SKM-1 treated with dmso at 0.1 percent for 144 hours (cell line): ENCODE measurements around the gene AP5B1.

Experiments used
- DNase-seq: peaks from one replicate; lab custom pipeline; 2025; ENCODE audit not compliant: unreplicated experiment; lab: John Stamatoyannopoulos, UW

Gene AP5B1, protein sequence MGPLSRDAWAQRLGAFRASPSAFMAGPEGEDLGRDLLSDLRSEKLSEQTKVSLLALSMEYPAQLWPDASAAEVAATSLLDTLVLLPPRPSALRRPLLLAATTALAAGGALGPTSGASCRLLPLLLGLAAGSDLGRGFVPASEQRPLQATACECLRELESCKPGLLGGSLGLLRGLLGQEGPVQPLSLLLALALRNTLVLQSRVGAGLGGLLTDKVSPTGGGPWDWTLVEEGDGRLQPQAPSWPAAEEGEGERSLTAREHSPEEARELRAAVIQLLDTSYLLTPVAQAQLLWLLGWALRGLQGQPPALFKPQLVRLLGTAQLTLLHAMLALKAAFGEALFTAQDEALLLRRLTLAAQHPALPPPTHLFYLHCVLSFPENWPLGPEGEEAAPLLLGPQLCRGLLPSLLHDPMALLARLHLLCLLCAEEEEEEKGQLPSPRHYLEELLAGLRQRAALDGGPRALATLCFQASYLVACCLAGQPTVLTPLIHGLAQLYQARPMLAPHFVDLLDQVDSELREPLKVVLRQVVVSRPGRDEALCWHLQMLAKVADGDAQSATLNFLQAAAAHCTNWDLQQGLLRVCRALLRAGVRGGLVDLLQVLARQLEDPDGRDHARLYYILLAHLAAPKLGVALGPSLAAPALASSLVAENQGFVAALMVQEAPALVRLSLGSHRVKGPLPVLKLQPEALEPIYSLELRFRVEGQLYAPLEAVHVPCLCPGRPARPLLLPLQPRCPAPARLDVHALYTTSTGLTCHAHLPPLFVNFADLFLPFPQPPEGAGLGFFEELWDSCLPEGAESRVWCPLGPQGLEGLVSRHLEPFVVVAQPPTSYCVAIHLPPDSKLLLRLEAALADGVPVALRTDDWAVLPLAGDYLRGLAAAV

DNA sequence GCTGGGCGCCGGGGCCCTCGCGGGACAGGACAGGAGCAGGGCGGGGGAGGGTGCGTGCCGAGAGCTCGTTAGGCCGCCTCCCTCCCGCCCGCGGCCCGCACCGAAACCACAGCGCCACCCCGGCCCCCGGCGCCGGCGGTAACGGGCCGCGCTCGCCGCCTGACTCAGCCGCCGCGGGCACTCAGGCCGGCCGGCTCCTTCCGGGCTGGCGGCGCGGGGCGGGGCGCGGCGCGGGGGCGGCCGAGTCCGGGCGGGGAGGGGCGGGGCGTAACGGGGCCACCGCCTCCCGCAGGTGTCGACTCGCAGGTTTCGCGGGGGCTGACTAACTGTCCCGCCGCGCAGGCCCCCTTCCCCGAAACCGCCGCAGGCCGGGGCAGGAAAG, at the start of gene AP5B1:
TSS of gene AP5B1 (minus strand) at position 207 of the 382 bp plus-strand sequence. CDS start 385 bp downstream, outside the sequence.
- DNase-seq: peak; percentile 41

DNA sequence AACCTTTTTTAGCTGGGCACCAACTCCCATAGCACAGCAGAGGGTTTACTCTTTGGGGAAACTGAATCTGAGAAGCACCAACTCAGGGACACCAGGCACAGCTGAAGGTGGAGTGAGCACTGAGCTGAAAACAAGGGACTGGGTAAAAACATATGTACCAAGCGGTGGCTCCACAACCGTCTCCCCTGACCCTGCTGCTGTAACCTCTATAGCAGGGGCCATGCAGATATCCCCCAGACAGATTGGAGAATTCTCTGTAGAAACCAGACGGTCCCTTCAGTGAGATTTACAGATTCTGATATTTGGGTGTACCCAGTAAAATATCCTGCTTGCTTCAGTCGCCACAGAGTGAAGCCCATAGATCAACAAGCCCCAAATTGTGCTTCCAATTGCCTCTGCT, 48.7 kb upstream of the AP5B1 start:
- no peak for DNase-seq

DNA sequence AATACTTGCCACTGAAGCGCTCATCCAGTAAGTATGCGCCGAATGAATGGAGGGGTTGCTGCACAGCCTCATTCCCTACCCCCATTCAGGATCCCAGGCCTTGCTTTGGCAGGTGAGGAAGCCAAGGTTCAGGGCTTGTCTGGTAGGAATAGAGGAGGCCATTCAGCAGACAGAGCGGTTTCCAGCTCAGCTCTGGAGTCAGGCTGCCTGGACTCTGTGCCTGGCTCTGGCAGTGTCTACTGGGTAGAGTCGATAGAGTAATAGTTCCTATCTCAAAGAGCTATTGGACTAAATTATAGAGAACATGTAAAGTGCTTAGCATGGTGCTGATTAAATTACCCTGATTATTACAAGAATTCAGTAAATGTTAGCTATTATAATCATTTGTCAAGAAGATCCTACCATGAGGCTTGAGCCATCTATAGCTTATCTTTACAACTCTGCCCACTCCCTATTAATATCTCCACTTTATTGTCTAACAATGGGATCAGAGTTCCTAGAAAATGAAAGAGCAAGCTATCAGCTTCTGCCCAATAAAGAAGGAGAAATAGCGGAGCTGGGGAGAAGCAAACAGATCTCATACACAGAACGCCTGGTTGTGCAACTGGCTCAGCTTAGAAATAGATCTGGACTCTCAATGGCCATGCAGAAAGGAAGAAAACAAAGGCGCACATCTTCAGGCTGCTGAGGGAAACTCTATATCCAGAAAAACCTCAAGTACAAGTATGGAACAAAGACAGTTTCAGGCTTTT, 46.4 kb upstream of the AP5B1 start:
- DNase-seq: no peak

DNA sequence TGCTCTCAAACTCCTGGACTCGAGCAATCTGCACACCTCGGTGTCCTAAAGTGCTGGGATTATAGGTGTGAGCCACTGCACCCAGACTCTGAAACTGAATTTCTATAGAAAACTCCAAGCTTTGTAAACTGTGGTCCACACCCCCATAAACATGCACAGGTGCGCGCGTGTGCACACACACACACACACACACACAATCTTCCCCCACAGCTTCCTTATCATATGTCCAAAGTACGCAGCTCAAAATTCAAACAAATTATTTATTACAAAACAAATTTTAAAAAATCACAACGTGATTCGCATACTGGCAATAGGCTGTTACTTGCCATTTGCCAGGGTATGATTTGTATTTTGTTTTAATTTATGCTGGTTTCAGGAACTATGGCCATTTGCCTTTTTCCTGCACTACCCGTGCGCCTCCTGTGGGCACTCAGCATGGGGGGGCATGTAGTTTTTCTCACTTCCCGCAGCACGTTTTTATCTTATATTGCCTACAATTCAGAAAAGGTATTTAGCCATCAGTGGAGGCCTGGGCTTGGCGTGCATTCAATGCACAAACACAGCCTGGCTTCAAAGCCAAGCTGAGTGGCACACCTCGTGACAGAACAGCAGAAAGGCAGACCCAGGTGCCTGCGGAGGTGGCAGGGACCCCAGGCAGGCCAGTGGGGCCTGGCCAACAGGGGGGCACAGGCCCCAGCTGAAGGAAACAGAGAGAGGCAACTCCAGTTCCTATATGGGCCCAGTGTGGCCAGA, 42.2 kb upstream of the AP5B1 start:
- DNase-seq: no peak

DNA sequence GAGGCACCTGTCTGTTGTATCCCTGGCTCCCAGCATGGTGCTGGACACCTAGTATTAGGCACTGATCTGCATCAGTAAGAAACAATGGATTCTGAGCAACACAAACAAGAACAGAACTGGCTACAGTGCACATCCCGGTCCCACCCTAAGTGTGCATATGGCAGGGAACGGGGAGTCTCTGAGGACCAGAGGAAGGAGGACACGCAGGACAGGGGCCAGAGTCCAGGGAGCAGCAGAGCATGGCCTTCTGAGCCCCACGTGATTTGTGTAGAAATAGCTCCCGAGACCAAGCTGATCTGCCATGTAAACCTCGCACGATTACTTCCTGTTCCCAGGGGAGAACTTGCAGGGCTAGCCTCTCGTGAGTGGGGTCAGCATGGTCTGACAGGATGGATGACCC, 40.3 kb upstream of the AP5B1 start:
- DNase-seq: no peak

DNA sequence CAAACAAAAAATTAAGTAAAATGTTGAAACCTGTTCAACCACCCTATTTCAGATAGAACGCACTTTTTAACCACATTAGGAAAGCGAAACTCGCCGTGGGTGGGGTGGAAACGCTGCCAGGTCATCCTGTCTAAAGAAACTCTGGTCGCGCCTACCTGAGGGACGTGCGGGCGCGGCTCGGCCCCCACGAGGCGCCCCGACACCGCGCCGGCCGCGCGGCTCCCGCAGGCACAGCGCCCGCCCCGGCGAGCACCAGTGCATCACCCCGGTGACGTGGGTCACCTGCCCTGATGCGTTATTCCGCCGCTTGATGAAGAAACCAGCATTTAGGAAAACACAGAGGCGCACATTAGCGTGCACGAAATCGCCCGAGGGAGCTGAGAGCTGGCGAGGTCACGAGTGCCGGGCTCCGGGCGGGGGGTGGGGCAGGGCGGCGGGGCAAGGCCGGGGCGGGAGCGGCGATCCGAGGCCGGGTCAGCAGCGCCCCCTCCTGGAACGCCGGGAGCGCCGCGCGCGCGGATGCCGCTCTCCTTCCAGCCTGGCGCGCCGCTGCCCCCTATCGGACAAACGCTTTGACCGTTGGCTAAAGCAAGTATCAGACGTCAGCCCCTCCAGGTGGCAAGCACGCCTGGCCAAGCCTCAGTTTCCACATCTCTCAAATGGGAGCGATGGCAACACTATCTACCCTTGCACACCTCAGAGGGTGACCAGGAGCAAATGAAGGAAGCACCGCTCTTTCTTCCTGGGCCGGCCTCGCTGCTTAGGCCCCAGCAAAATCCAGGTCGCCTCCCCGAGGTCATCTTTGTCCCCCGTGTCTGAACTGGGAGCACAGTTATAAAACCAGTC, 37.3 kb upstream of the AP5B1 start:
- peak; percentile 86 for DNase-seq

DNA sequence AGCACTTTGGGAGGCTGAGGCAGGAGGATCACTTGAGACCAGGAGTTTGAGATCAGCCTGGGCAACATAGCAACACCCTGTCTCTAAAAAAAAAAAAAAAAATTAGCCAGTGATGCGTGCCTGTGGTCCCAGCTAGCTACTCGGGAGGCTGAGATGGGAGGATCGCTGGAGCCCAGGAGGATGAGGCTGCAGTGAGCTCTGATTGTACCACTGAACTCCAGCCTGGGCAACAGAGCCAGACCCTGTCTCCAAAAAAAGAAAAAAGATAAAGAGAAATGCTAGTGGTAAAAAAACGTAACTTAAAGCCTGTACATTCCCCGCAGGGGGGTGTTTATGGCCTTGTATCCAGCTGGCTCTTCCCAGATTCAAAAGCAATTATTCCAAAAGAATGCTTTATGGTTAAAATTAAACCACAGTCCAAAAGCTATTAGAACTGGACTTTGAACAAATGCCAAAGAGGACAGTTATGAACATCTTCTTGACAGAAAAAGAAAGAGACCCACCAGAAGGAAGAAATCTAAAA, 36.6 kb upstream of the AP5B1 start:
- DNase-seq: no peak

DNA sequence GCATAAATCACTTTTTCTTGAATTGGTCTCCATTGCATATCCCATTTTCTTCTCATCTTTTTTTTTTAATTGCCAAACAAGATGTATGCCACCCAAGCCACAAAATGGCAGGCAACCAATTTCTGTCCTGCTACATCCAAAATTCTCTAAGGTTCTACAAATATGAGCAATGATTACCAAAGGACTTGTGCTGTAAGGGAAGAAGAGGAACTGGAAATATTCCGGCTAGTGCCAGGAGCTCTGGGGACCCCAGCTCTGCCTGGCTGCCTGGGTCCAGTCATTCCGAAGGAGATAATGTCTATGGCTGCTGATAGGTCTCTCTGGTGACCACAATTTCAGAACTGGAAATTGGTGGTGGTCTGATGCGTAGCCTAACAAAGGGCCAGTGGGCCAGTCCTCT, 35.9 kb upstream of the AP5B1 start:
- DNase-seq: no peak

DNA sequence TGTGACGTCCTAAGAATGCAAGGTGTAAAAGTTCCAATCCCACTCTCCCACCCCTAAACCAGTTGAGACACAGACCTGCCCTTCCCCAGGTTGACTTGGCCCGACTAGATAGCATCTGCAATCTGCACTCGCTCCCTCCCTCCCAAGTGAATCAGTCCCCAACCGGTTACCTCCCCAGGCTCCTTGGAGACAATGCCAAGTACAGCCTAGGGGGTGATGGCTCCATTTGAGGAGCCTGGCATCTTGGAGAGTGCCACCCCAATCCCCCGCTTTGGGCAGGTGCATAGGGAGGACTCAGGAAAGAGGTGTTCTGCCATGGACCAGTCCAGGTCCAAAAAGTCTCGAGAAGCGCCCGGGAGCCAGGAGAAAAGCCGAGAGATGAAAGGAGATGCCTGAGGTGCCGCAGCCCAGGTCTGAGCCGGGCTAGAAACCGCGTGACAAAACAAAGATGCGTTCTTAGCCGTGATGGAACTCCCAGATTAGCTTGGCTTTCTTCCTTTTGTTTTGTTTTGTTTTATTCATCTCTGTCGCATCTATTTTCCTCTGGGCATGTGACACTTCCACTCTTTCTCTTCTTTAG, 34.3 kb upstream of the AP5B1 start:
- DNase-seq: no peak

DNA sequence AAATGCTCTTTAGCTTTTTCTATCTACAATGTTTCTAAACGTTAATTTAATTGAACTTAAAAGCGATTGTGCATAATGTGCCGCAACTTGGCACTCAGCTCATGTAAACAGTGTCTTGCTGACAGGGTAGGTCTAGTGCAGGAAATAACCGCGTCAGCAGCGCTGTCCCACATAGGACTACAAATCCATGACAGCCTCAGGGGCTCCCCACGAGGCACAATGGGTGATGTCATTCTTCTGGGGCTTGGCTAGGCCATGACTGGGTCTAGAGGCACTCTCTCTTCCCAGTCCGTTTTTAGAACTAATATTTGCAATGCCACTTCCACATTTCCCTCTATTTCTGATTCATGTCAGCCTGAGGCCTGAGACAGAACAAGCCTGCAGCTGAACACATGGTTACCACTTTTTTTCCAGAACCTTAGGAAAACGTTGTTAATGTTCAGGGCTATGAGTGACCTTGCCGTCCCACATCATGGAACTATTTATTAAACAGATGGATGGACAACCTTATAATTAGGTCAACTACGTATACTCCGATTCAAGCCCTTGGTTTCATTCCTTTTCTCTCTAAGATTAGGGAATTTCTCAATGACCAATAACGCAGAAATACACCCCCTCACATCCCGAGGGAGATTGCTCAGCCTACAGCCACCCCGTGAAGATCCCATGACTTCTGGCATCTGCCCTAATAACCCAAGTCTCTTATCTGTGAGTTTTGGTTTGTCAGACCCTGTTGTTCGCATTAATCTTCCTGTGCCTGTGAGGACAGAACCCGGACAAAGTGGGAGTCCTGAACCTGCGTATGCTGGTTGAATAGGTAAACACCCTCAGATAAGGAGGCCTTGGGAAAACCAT, 33.6 kb upstream of the AP5B1 start:
- peak; percentile 14 for DNase-seq

DNA sequence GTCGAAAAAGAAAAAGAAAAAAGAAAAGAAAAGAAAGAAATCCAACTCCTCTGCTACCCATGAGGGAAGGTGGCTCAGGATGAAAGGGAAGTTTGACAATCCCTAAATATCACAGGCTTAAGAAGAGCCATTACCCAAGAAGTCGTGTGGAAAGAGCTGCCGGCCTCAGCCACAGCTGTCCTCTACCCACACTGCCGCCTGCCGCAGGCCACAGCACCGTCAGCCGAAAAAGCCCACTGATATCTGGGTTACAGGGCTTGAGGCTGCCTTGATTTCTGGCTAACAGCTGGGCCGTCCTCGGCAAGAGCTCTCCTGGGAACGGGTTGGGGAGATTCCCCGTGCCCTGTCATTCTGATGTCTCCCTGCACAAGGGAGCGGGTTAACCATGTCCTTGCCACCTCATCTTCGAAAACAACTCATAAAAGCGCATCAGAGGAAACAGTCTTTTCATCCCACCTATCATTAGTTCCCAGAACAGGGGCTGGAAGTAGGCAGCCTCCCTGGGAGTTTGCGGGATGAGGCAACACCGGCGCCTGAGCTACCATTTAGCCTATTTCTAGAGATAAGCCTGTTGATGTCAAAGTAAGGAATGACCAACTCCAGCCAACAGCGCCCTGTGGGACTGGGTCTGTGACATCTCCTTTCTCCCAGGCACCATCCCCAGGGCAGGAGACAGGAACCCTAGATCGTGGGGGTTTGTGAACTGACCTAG, 31.1 kb upstream of the AP5B1 start:
- DNase-seq: peak; percentile 29

DNA sequence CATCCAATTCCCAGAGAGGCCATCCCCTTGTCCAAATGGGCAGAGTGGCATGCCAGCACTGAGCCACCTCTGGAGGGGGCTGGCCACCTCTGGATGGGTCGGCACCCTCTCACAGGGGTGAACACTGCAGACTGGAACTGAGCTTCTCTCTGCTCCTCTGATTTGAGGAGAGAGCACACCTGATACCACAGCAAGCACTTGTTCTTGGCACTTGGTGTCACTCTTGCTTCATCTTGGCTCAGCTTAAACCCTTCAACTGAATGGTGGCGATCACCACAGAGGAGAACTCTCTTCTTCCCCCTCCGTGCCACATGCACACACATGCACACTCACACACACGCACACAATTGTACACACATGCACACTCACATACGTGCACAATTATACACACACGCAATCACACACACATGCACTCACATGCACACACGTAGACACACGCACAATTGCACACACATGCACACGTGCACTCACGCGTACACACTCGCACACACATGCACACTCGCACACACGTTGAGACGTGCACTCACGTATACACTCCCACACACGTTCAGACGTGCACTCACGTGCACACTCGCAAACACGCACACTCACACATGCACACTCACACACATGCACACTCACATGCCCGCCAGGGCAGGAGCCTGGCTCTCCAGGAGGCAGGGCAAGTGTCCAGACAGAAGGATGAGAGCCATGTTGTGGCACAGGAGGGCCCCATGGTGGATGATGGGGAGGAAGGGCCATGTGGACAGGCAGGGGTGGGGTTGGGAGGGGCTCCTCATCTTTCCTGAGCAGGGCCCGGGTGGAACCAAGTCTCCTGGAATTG, 29.5 kb upstream of the AP5B1 start:
- no peak for DNase-seq

DNA sequence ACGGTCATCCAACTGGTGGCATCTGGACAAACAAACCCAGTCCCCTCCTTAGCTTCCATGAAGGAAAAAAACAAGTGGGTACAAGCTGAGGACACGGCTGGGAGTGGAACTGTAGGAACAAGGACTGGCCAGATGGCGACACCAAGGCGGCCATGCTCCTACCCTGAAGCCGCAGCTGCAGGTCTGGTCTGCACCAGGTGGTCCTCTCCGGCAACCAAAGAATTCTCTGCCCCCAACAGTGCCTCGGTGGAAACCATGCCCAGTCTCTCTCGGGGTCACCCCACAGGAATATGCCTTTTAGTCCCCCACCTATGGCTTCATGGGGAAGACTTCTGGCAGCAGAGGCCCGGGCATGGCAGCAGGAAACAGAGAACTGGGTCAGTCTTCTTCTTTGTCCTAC, 28.7 kb upstream of the AP5B1 start:
- DNase-seq: no peak

DNA sequence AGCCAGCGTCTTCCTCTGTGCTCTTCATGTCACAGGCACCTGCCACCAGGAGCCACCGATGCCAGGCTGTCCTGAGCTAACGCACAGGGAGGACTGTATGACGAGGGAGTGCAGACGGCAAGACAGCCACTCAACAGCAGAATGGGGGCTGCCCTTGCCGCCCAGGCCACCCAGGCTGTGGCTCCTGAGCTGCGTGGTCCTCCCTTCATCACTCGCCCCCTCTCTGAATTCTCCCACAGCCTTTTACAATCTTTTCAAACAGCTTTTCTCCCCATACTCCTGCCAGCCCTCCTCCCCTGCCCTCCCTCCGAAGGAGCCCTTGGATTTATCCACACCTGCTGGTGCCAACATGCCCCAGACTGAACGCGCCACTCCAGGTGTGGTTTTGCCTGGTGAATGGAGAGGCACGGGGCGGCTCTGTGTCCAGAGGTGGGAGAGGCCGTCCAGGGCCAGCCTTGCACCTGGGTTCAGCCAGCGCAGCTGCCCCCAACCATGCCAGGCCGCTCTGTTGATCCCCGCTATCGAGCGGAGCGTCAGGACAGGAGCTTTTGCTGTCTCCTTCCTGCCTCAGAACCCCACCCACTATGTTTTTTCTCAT, 28.1 kb upstream of the AP5B1 start:
- DNase-seq: no peak

DNA sequence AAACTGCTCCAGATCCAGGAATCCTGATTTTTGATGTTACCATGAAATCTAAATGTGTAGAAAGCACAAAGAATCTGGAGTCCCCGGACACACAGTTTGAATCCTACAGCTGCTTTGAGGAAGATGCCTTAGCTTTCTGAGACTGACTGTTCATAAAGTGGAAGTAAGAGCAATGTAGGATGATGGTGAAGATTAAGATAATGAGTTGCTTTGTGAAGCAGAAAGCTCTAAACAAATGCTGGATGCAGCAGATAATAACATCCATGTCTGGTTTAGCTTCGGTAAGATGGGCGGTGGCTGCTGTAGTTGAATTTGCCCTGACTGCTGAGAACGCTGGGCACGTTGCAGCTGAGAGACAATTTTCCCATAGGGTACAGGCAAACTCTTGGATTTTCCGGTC, 26.2 kb upstream of the AP5B1 start:
- no peak for DNase-seq

DNA sequence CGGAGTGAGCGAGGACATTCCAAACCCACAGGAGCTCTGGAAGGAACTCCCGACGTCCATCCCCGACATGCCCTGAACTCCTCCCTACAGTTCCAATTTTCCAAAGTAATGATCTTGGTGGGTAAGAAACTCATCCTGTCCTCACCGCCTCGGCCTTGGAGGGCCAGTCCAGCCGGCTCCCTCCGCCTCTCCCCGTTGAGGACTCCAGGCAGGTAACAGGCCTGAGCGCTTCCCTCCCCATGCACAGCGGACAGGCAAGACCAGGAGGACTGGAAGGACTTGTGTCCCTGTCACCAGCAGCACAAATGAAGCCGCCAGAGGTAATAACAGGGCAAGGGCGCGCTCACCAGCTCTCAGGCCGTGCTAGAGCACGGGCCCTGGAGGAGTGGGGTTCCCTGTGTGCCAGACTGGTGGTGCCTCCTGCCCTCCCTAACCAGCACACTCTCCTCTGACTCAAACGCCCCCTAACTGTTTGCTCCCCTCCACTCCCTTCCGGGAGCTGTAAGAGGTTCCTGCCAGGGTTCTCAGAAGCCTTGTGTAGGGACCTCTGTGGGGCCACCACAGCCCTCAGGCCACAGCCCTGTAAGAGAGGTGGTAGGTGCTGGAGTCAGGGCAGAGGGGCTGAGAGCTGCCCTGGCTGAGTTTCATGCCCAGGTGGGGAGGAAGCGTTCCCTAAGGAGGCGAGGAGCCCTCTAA, 23.2 kb upstream of the AP5B1 start:
- DNase-seq: no peak
